GM19099 (cell line): Measurements from ENCODE around the gene GHR.

Experiments used
- POLR2A ChIP-seq: IDR thresholded peaks from 3 replicates; pipeline ENCODE4 v1.6.1; 2011; ENCODE audit warnings: low read depth; ENCODE audit not compliant: insufficient read length; ENCODE audit errors: extremely low read depth

The GHR gene

DNA sequence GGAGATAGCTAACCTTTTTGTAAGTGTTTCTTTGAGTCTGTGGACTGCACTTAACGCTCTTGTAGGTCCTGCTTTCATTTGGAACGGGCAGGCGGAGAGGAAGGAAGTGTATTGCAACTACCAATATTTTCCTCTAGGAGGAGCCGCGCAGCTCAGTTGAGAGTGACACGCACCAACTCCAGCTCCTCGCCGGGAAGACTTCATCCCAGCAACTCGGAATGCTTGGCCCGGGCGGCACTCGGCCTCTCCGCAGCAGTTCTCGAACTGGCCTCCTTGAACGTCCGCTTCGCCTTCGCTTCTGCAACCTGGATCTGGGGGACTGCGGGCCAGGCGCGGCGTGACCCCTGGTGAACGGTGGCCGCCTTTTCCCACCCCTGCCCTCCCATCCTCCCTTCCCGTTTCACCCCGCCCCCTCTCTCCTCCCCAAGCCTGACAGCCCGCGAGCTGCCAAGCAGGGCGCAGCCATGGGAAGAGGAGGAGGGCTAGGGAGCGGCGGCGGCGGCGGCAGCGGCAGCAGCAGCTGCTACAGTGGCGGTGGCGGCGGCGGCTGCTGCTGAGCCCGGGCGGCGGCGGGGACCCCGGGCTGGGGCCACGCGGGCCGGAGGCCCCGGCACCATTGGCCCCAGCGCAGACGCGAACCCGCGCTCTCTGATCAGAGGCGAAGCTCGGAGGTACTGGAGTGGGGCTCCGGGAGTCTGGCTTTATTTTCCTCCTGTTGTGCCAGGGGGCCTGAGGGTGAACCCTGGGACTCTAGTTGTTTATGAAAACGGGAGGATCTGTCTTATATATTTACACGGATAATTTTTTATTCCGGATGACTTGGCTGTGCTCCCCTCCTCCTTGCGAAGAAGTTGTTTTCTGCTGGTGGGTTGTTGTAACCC is at the start of gene GHR:
Gene GHR, plus strand, starts transcription at position 155 of the 881 bp plus-strand sequence. CDS start 142,436 bp downstream, outside the sequence.
- no peak for TF ChIP-seq POLR2A

DNA sequence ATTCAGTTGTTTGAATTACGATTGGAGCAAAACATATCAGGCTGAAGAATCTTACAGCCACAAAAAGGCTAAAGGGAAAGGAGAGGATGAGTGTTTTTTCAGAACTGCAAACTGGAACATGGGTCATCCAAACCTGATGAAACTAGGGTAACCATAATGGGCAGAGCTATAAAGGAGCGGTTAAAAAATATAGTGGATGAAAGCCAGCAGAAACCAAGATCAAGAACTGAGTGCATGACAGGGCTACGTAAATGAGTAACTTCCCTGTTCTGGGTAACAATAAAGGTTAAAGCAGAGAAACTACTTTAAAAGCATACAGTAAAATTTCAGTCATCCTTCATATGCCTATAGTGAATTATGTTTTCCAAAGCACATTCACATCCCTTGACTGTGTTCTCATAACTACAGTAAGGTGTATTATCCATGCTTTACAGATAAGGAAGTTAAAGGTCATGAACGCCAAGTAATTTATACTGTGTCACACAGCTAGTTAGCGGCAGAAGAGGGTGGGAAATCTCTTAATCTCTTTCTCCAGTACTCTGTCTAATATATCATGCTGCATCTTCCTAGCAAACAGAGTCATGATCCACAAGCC is 48.5 kb upstream of the GHR start:
- no peak for TF ChIP-seq POLR2A

DNA sequence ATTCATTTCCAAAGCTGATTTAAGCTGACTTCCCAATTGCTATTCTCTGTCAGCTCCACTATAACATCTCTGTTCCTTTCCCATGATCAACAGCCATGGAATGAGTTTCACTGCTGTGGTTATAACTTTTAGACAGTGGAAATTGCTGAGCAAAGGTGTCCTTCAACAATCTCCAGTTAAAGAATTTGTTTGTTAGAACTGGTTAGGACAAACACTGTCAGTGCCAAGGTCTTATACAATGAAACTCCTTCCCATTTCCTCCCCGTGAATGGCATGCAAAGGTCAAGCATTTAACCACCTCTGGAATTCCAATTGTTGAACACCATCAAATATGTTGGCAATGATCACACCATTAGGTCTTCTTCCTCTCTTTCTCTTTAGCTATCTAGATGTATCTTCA is 45.7 kb upstream of the GHR start:
- TF ChIP-seq POLR2A, result no peak

DNA sequence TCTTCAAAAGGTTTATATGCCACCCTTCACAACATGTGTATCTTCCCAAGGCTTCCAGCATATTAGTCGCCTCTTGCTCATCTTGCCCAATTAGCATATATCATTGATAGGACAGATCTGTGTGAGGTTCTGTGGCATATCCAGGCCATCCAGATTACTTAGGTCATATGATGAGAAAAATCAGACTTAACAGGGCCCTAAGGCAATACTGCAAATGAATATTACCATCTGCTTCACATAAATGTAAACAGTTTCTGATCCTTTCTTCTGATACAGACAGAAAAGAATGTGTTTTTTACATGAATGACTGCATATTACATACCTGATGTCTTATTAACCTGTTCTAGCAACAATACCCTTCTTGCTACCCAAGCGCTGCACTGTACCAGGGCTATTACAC is 41.3 kb upstream of the GHR start:
- TF ChIP-seq POLR2A, result no peak

DNA sequence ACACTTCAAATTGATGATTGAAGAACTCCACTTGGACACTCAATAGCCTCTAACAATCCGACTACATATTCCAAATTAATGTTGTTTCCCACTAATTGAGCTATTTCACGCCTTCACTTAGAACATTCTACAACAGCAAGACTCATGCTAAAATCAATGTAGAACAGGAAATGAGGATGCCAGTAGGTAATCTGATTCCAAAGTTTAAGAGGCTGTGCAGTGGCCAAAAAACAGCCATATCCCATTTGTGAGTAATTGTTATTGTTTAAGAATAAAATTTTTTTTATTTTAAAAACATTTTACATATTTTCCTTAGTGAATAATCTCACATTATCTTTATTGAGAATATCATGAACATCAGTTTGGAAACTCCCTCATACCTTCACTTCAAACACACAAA is 35.7 kb upstream of the GHR start:
- no peak for TF ChIP-seq POLR2A

DNA sequence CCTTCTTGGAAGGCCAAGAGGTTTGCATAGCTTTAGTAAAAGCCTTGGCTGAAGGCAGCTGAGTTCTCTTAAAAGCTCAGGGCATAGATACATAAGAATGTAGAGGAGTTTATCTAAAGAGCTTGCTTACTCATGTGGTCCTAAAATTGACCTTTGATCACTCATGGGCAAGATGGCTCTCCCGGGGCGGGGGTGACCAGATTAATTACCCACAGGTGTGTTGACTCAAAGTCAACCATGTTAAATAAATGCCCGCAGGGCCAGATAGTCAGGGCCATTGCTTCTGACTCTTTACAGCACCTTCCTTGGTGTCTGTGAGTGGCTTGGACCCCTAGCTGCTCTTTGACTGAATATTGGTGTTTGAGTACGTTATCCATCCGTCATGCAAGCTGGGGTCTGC is 33.1 kb upstream of the GHR start:
- TF ChIP-seq POLR2A, result no peak

DNA sequence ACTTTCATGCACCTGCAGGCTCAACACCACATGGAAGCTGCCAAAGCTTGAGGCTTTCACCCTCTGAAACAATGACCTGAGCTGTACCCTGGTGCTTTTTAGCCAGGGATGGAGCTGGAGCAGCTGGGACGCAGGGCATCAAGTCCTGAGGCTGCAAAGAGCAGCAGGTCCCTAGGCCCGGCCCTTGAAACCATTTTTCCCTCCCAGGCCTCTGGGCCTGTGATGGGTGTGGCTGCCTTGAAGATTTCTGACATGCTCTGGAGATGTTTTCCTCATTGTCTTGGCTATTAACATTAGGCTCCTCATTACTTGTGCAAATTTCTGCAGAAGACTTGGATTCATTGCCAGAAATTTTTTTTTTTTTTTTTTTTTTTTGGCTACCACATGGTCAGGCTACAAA is 30.3 kb upstream of the GHR start:
- no peak for TF ChIP-seq POLR2A

DNA sequence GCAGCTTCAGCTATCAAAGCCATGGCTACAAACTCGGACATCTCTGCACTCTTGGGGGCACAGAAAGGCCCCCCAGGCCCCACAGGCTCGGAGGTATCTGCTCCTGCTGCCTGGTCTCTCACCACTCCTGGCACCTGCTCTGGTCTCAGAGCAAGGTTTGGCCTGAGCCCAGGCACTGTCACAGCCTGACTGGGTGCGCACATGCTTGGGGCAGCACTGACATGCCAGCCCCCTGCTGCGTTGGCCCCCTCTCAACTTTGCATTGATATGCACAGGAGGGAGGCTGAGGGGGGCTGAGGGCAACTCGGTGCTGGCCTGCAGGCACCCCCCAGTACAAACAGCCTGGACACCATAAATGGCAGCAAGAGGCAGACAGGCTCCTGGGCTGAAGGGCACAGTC is 27.1 kb upstream of the GHR start:
- TF ChIP-seq POLR2A, result no peak

DNA sequence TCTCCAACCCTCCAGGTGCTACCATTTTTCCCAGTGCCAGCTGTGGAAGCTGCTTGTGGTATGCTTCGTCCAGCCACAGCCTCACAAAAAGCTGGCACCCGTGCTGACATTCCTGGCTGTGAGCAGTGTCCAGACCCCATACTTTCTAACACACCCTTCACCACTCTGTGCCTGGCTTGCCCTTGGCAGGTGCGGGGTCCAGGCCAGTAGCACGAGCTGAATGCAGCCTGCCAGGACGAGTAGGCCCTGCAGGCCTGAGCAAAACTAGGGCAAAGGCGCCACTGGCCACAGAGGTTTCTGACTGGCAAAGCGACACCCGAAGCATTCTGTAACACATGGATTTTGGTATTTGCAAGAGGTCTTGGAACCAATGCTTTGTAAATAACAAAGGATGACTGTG is 26.0 kb upstream of the GHR start:
- no peak for TF ChIP-seq POLR2A

DNA sequence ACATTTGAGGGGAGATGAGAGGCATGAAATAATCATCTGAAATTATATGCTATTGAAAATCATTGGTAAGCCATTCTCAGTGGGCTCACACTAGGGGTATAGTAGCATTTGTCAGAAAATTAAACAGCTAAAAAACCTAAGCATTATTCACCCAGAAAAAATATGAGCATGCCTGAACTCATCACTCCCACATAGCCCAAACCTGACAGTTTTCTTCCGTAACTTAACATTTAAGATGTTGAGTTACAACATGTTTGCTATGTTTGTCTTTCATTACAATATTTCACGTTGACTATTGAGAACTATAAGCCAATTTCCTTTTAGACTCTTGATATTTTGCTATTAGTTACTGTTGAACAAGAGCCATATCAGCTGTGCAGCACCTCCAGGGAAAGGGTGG is 23.5 kb upstream of the GHR start:
- TF ChIP-seq POLR2A, result no peak

DNA sequence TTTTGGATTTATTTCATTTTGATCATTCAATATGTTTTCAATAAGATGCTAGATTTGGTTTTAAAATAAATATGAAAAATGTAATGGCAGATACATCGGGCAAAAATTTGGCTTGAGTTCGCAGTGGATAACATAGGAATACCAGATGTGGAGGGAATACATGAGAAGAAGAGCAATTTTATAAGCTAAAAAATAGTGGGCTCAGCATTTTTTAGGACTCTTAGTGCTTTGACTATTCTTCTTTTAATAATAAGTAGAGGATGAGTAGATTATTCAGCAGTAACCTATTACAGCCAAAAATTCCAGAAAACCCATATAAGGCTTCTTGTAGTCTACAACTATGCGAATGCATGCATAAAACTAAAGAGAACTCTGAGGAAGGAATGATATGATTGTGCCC is 22.8 kb upstream of the GHR start:
- TF ChIP-seq POLR2A, result no peak

DNA sequence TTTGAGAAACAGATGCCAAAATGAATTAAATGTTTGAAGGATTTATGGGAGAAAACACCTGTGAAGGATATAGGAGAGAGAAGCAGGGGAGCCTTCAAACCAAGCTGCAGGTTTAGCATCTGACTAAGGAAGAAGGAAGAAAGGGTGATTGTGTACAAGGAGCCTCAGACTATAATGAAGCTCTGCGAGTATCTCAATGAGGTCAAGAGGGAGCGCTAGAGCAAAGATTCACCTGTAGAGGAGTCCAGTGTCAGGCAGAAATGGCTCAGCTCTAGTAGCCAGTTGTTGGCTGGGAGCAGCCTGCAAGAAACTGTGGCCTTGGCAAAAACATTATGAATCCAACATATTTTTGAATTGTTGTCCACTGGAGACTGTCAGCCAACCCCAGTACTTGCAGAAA is 20.0 kb upstream of the GHR start:
- TF ChIP-seq POLR2A, result no peak

DNA sequence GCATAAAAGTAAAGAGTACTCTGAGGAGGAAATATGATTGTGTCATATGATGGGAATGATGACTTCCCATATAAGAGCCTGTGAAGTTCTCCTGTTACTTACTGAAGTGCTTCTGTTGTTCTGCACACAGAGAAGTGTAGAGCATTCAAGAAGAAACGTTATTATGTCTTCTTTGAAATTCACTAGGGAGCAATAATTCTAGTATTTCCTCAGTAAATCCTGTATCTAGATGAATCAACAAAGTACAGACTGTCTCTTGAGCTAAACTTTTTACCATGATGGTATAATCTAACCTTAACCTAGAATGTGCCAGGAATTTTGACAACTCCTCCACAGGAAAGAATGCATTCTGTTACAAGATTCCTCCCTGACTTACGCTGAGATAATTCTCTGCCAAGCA is 18.9 kb upstream of the GHR start:
- no peak for TF ChIP-seq POLR2A

DNA sequence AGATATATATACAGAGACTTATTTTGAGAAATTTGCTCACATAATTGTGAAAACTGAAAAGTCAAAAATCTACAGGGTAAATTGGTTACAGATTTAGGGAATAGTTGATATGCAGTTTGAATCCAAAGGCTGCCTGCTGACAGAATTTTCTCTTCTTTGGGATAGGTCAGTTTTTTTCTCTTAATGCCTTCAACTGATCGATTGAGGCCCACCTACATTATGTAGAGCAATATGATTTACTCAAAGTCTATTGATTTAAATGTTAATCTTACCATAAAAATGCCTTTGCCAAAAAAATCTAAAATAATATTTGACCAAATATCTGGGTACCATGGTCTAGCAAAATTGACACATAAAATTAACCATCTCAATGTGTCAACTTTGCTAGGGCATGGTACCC is 3.9 kb upstream of the GHR start:
- TF ChIP-seq POLR2A, result no peak

DNA sequence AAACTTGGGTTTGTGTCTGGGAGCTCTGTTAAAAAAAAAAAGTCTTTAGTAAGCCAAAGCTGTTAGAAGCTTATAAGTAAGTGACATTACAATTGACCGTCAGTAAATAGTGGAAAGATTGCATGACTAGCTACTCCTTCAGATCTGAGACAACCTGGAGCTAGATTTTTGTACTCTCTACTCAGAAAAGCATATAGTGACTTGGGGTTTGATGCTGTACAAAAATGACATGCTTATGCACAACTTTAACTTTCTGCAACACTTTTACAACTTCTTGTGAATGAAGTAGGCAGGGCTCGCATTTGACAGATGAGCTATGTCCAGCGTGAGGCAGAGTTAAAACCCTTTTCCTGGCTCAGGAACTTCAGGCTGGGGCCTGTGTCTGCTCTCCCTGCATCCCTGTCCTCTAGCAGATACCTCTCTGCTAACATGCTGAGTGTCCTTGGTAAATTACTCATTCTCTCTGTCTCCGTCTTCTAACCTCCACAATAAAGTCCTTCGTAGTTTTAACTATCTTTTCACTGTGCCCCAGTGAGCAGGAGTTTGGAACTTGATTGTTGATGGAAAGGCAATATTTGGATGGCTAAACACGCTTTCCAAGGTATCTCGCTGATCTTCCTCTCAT is 471 bp upstream of the GHR start:
- no peak for TF ChIP-seq POLR2A

DNA sequence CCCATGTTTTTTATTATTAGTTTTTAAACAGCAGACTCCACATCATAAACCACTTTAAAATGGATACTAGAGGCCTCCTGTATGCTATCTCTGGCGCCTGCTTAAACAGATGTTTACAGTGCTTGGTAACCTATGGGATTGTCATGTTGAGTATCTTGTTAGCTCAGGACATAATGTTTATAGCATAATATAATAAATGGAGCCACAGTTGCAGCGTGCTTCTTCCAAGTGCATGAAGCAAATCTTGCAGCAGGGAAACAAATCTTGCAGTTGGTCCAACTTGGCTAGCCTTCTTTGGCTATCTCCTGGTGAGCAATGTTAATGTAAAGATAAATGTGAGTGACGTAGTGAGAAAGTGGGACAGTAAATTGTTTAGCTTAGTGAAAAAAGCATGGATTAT is 2.8 kb downstream of the GHR start:
- TF ChIP-seq POLR2A, result no peak
